Caki2 (cell line): ENCODE measurements around the gene PSTPIP1. TPM values are rescaled to one million over a fixed set of nuclear protein-coding genes. Genes with fewer than 3 reads are reported as not detected.

Experiments
- DNase-seq: peaks from one replicate; pipeline ENCODE4 v3.0.0-alpha.2; 2015; ENCODE audit warnings: low read depth
- in situ Hi-C: cut with HindIII; loops from 2 replicates; pipeline ENCODE4 v1.10.0; 2016; ENCODE audit warnings: low sequenced_read_pairs, low pct_unique_long_range_greater_than_20kb, mixed read lengths
- total RNA-seq: library from RNA; depleted of rRNA; stranded (reverse); fragments of >200 nt; shearing (Covaris generic); gene quantifications from 2 replicates; pipeline ENCODE4 v1.2.3, GENCODE V29; 2014; ENCODE audit warnings: low replicate concordance

PSTPIP1 gene
- total RNA-seq, 1 experiment from 2014 or later = not detected

- in situ Hi-C loops = no loop called here
- no peak for DNase-seq
Measured at GRCh38 chr15:77014132-77015081, 19.5 kb downstream of the PSTPIP1 start.

GRCh38 chr15:77015646-77016320 lies 20.9 kb downstream of the PSTPIP1 start:
- DNase-seq = no peak
- in situ Hi-C loops = no loop called here

- no peak for DNase-seq
- in situ Hi-C loops = no loop called here
Measured at GRCh38 chr15:77016321-77016695, 21.4 kb downstream of the PSTPIP1 start.

GRCh38 chr15:77017091-77017660 lies 22.2 kb downstream of the PSTPIP1 start:
- in situ Hi-C loops = no loop called here
- no peak for DNase-seq

- DNase-seq = no peak
- in situ Hi-C loops = no loop called here
Measured at GRCh38 chr15:77017761-77018720, 23.1 kb downstream of the PSTPIP1 start.

GRCh38 chr15:77018796-77019505 lies 24.0 kb downstream of the PSTPIP1 start:
- in situ Hi-C loops = no loop called here
- no peak for DNase-seq

GRCh38 chr15:77019521-77020331 lies 24.8 kb downstream of the PSTPIP1 start:
- peak; percentile 15 for DNase-seq
- in situ Hi-C loops = no loop called here

- in situ Hi-C loops = no loop called here
- DNase-seq = no peak
Measured at GRCh38 chr15:77020348-77021087, 25.6 kb downstream of the PSTPIP1 start.

GRCh38 chr15:77021088-77021481 lies 26.2 kb downstream of the PSTPIP1 start:
- in situ Hi-C loops = no loop called here
- no peak for DNase-seq

- no peak for DNase-seq
- in situ Hi-C loops = no loop called here
Measured at GRCh38 chr15:77021803-77022381, 27.0 kb downstream of the PSTPIP1 start.

- in situ Hi-C loops = no loop called here
- DNase-seq = no peak
Measured at GRCh38 chr15:77022646-77023575, 28.0 kb downstream of the PSTPIP1 start.

GRCh38 chr15:77023576-77024272 lies 28.8 kb downstream of the PSTPIP1 start:
- in situ Hi-C loops = no loop called here
- DNase-seq = no peak

- DNase-seq = peak; percentile 52
- in situ Hi-C loops = no loop called here
Measured at GRCh38 chr15:77024273-77025082, 29.6 kb downstream of the PSTPIP1 start.
